Ovary (tissue), 3 donors: Measurements from ENCODE around the gene CD70.

ENCODE experiments used
- POLR2A ChIP-seq: fragments of 450-650 bp; IDR thresholded peaks from one replicate; pipeline ENCODE4 v1.6.1; 2017; ENCODE audit warnings: antibody characterized with exemption, mild to moderate bottlenecking, moderate library complexity
- TF ChIP-seq, protein P1 (sequence below), 3 donors: fragments of 450-650 bp in 2 of 3; fragments of 200-600 bp in 1 of 3; IDR thresholded peaks; one replicate each; pipeline versions ENCODE4 v1.5.1 to v1.8.0; 2016 to 2022; ENCODE audit warnings: antibody characterized with exemption in 3 of 3, mild to moderate bottlenecking in 1 of 3
- donor health status: DM: no; HTN: no; CAD: no.

DNA sequence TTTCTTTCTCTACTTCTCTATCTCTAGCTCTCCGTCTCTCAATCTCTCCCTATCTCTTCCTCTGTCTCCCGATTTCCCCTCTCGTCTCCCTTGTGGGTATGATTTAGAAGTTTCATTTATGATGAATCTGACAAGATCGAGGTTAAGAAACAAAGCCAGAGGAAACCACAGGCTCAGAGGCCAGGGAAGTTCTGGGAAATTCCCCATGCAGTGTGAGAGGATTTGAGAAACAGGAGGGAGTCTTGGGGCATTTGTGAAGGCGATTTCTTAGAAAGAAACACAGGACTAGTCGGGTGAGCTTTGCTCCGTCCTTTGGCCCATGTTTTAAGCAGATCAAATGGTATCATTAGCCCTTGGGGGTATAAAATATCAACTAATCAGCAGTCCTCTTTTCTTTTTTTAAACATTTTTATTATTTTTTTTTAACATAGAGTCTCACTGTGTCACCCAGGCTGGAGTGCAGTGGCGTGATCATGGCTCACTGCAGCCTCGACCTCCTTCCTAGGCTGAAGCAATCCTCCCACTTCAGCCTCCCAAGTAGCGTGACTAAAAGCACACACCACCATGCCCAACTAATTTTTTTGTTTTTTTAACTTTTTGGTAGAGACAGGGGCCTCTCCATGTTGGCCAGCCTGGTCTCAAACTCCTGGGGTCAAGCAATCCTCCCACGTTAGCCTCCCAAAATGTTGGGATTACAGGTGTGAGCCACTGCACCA lies 34.3 kb downstream of the CD70 start:
- TF ChIP-seq, protein P1, sequence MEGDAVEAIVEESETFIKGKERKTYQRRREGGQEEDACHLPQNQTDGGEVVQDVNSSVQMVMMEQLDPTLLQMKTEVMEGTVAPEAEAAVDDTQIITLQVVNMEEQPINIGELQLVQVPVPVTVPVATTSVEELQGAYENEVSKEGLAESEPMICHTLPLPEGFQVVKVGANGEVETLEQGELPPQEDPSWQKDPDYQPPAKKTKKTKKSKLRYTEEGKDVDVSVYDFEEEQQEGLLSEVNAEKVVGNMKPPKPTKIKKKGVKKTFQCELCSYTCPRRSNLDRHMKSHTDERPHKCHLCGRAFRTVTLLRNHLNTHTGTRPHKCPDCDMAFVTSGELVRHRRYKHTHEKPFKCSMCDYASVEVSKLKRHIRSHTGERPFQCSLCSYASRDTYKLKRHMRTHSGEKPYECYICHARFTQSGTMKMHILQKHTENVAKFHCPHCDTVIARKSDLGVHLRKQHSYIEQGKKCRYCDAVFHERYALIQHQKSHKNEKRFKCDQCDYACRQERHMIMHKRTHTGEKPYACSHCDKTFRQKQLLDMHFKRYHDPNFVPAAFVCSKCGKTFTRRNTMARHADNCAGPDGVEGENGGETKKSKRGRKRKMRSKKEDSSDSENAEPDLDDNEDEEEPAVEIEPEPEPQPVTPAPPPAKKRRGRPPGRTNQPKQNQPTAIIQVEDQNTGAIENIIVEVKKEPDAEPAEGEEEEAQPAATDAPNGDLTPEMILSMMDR (IDR thresholded peaks at IDR 0.05): no peak
- no peak for TF ChIP-seq POLR2A
